CD8-positive, alpha-beta memory T cell (primary cell): Measurements from ENCODE around the gene PACSIN1. TPM values are rescaled to one million over a fixed set of nuclear protein-coding genes. Genes with fewer than 3 reads are reported as not detected.
A peak's percentile ranks its signal among the peaks of the same experiment; 100 is the strongest.

Experiments used
- CTCF ChIA-PET: fragments of 350-600 bp; sonication (Branson Sonifier 250); formaldehyde crosslinking; loops from one replicate; lab custom pipeline; 2021; ENCODE audit warnings: antibody characterized with exemption; lab: Charles Lee
- POLR2A ChIA-PET: fragments of 350-600 bp; sonication (Branson Sonifier 250); formaldehyde crosslinking; loops from one replicate; lab custom pipeline; 2021; ENCODE audit warnings: antibody characterized with exemption; lab: Charles Lee
- DNase-seq, 5 donors: peaks; one replicate each; pipeline versions ENCODE4 v3.0.0 to v3.0.0-alpha.2; 2020 to 2022; ENCODE audit warnings: mixed read lengths in 1 of 5
- H3K27ac ChIP-seq: one replicate; pipeline ENCODE4 v1.7.0; 2013; ENCODE audit warnings: low read depth, mild to moderate bottlenecking, low read length, moderate library complexity
- H3K27me3 ChIP-seq: 2 replicates; pipeline ENCODE4 v1.7.0; 2013; ENCODE audit warnings: low read length, mild to moderate bottlenecking; ENCODE audit not compliant: insufficient read depth, poor library complexity, severe bottlenecking
- H3K36me3 ChIP-seq: 2 replicates; pipeline ENCODE4 v1.7.0; 2013; ENCODE audit warnings: mild to moderate bottlenecking, low read length, moderate library complexity; ENCODE audit not compliant: insufficient read depth
- H3K4me1 ChIP-seq: 2 replicates; pipeline ENCODE4 v1.7.0; 2013; ENCODE audit warnings: mild to moderate bottlenecking, low read length, moderate library complexity; ENCODE audit not compliant: insufficient read depth
- H3K4me3 ChIP-seq: 2 replicates; pipeline ENCODE4 v1.7.0; 2013; ENCODE audit warnings: mild to moderate bottlenecking, low read length
- H3K9me3 ChIP-seq: 2 replicates; pipeline ENCODE4 v1.7.0; 2013; ENCODE audit warnings: mild to moderate bottlenecking, low read length
- H3K27ac Mint-ChIP-seq, 8 donors: one replicate each; pipeline ENCODE4 v1.8.0; 2020 to 2021; ENCODE audit warnings: mixed read lengths in 8 of 8, mild to moderate bottlenecking in 6 of 8, inconsistent platforms in 3 of 8, moderate library complexity in 3 of 8
- H3K27me3 Mint-ChIP-seq, 2 donors: one replicate each; pipeline ENCODE4 v1.8.0; 2020 to 2021; ENCODE audit warnings: mixed read lengths in 2 of 2, mild to moderate bottlenecking in 1 of 2, moderate library complexity in 1 of 2
- H3K36me3 Mint-ChIP-seq, 3 donors: one replicate each; pipeline ENCODE4 v1.8.0; 2020 to 2021; ENCODE audit warnings: mixed read lengths in 3 of 3, inconsistent platforms in 1 of 3, mild to moderate bottlenecking in 1 of 3
- H3K4me1 Mint-ChIP-seq, 3 donors: one replicate each; pipeline ENCODE4 v1.8.0; 2020 to 2021; ENCODE audit warnings: mixed read lengths in 3 of 3, inconsistent platforms in 1 of 3, mild to moderate bottlenecking in 1 of 3
- H3K4me3 Mint-ChIP-seq, 7 donors: one replicate each; pipeline ENCODE4 v1.8.0; 2020 to 2021; ENCODE audit warnings: mixed read lengths in 7 of 7, mild to moderate bottlenecking in 6 of 7, moderate library complexity in 4 of 7, inconsistent platforms in 2 of 7
- H3K9me3 Mint-ChIP-seq, 5 donors: one replicate each; pipeline ENCODE4 v1.8.0; 2020 to 2022; ENCODE audit warnings: mixed read lengths in 5 of 5, mild to moderate bottlenecking in 3 of 5, moderate library complexity in 2 of 5, inconsistent platforms in 1 of 5
- polyA plus RNA-seq: library from polyadenylated mRNA; unstranded; fragments of 300-500 nt; fragmentation: Illumina TruSeq; gene quantifications from one replicate; pipeline ENCODE4 v1.2.3, GENCODE V29; 2021
- total RNA-seq, 2 experiments: library from RNA; stranded (reverse); gene quantifications; one replicate each; pipeline ENCODE4 v1.2.3, GENCODE V29; 2021

PACSIN1 gene
- total and polyA plus RNA-seq, 3 experiments from 2014 or later, result 0.64 to 5.6 (median 0.70) TPM

DNA sequence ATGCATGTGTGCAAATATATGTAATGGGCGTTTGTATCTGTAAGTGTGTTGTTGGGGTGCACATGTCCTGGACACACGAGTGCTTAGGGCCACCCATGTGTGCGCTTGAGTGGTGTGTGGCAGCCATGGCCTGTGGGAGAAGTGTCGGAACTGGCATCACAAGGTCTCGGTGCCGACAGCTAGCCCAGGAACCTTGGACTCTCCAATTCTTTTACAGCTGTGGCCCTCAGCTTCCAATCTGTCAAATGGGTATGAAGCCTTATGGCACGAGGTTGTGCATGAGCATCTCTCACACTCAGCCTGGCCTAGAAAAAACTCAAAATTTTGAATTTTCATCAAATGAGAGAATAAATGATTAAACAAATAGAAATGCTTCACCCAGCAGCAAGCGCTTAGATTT is 48.2 kb downstream of the PACSIN1 start:
- Histone ChIP-seq H3K27ac (no peak overlapping the region), H3K4me1 (no peaks in the 10 kb centered on the region), H3K4me3 (no peak overlapping the region), H3K36me3 (no peaks in the 10 kb centered on the region), H3K9me3 (peaks cover 4% of the 10 kb centered on the region), H3K27me3 (no peaks in the 10 kb centered on the region)
- no peak for DNase-seq
- peaks cover 0 to 8% of the 10 kb centered on the region in 2 donors for H3K27me3 Mint-ChIP-seq
- H3K4me3 Mint-ChIP-seq, result no peak overlapping the region
- peak overlapping the region in 1 of 8 donors; percentile 64 for H3K27ac Mint-ChIP-seq
- CTCF ChIA-PET, result no interaction called here
- POLR2A ChIA-PET, result interaction anchor here (0.6 kb wide), 1 partner anchor 72 kb away, joined by 3 read pairs; no protein-coding TSS in a partner anchor
- peaks cover 0 to 4% (median 0%) of the 10 kb centered on the region in 3 donors for H3K4me1 Mint-ChIP-seq
- H3K9me3 Mint-ChIP-seq, result peaks cover 0 to 5% (median 4%) of the 10 kb centered on the region in 5 donors
- H3K36me3 Mint-ChIP-seq, result peaks cover 0 to 5% (median 0%) of the 10 kb centered on the region in 3 donors

DNA sequence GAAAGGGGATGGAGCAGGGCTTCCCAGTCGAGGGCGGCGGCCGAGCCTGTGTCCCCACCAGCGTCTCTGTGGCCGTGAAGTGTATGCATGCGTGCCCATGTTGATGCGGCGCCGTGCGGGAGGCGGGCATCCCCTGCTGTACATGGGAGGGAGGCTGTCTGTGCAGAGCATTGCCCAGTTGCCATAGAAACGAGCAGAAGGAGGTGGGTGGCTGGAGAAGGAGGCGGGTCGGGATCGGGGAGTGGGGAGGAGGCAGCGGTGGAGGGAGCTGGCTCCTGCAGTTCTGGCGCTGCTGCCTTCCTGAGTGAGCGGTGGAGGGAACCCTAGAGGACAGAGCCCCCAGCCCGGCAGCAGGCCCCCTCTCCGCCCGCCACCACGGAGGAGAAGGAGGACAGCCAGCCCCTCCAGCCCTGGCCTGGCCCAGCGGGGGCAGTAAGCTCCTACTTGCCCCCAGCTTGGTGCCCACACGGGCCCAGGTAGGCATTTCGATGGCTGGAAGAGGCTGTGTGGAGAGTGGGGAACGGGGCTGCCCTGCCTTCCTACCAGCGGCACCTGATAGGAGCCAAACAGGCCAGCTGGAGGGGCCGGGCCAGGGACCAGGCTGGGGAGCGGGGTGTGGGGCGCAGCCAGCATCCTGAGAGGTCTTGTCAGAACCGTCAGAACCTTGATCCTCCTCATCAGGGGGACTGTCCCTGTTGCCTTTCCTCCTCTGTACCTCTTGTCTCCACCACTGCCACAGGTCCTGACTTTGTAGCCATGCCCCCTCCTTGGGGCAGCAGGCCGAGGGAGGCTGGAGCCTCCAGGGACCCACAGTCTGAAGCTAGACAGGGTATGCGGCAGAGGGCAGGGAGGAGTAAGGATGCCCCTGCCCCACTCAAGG is 49.0 kb downstream of the PACSIN1 start:
- Mint-ChIP-seq H3K9me3 (peaks cover 0 to 5% (median 4%) of the 10 kb centered on the region in 5 donors), H3K4me3 (no peak overlapping the region), H3K27ac (peak overlapping the region in 2 of 8 donors; percentile 50 to 60), H3K36me3 (peaks cover 0 to 5% (median 0%) of the 10 kb centered on the region in 3 donors), H3K4me1 (peaks cover 0 to 4% (median 0%) of the 10 kb centered on the region in 3 donors), H3K27me3 (peaks cover 0 to 8% of the 10 kb centered on the region in 2 donors)
- no peak for DNase-seq
- Histone ChIP-seq H3K9me3 (peaks cover 3% of the 10 kb centered on the region), H3K27me3 (no peaks in the 10 kb centered on the region), H3K36me3 (no peaks in the 10 kb centered on the region), H3K4me1 (no peaks in the 10 kb centered on the region), H3K4me3 (no peak overlapping the region), H3K27ac (no peak overlapping the region)
- POLR2A ChIA-PET, result interaction anchor here (0.6 kb wide), 1 partner anchor 72 kb away, joined by 3 read pairs; no protein-coding TSS in a partner anchor
- CTCF ChIA-PET, result no interaction called here

DNA sequence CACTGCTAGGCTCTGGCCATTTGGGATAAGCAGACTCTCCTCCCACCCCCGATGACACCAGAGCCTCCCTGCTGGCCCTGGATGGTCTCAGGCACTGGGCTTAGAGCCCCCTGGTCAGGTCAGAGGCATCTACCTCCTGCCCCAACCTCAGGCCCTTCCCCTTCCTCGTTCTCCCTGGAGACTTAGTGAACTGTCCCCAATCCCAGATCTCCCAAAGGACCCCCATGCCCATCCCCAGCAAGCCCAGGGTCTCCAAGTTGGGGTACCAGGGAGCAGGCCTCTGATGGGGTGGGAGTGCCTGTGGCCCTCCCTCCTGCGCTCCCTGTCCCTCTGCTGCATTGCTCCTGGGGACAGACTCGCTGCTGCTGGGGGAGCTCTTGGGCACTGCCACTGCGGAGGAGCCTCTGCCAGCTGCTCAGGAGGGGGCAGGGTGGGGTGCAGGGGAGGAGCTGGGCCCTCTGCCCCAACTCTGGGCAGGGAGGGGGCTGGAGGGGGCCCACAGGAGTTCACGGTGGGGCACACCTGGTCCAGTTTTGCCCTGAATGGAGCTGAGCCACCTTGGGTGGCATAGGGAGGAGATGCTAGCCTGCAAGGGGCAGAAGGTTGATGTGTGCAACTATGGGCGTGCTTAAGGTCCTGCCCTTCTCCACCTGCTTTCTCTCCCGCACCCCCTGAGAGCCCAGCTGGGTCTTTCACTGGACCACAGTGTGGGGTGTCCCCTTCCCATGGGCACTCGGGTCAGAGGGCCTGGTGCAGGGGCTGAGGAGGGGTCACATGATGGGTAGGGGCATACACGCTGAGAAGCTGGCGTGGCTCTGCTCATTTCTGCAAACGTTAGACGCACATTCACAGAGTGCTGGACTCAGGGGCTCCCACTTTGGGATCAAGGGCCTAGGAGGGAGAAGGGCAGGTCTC is 49.9 kb downstream of the PACSIN1 start:
- Mint-ChIP-seq H3K4me3 (no peak overlapping the region), H3K4me1 (peaks cover 0 to 4% (median 0%) of the 10 kb centered on the region in 3 donors), H3K27ac (peak overlapping the region in 1 of 8 donors; percentile 60), H3K27me3 (peaks cover 0 to 8% of the 10 kb centered on the region in 2 donors), H3K36me3 (no peaks in the 10 kb centered on the region), H3K9me3 (no peaks in the 10 kb centered on the region)
- no peaks in the 10 kb centered on the region for H3K36me3 ChIP-seq
- no peaks in the 10 kb centered on the region for H3K9me3 ChIP-seq
- no peaks in the 10 kb centered on the region for H3K27me3 ChIP-seq
- ChIA-PET CTCF (no interaction called here), POLR2A (no interaction called here)
- H3K27ac ChIP-seq, result no peak overlapping the region
- H3K4me1 ChIP-seq, result no peaks in the 10 kb centered on the region
- DNase-seq, result no peak
- H3K4me3 ChIP-seq, result no peak overlapping the region

DNA sequence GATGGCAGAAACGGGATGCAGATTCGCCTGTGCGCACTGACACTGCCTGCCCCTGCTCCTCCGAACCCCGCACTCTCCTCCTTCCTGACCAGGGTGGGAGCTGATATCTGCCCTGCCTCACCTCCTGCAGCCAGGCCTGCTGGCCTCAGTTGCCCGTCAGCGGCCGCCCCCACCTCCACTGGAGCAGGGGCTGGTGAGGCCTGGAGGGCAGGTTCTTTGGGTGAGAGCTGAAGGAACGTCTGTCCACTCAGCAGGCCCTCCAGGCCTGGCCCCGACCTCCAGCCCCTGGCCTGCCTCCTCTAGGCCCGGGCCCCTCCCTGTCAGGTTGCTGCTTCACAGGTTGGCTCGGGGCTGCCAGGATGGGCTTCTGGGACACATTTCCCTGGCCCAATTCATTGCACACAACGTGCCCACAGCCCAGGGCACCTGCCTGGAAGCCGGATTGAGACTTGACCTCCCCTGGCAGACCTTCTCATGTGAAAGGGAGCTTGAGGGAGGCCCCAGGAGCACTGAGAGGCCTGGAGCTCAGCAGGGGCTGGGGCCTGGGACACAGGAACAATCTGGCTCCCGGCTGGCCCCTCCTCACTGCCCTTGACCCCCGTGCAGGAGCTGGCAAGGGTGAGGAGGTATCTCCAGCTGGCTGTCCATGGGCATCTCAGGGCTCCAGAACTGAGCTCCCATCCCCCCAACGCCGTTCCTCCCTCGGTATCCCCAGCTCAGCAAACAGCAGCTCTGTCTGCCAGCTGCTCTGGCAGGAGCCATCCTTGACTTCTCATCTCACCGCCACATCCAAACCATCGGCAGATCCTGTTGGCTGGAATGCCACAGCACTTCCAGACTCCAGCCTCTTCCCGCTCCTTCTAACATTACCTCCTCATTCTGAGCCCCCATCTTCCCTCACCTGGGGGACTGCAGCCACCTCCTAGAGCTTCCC is 50.8 kb downstream of the PACSIN1 start:
- H3K4me1 Mint-ChIP-seq, result peaks cover 0 to 4% (median 0%) of the 10 kb centered on the region in 3 donors
- H3K4me1 ChIP-seq, result no peaks in the 10 kb centered on the region
- CTCF ChIA-PET, result no interaction called here
- no peak for DNase-seq
- H3K27ac ChIP-seq, result no peak overlapping the region
- H3K4me3 Mint-ChIP-seq, result no peak overlapping the region
- no peaks in the 10 kb centered on the region for H3K9me3 ChIP-seq
- H3K9me3 Mint-ChIP-seq, result no peaks in the 10 kb centered on the region
- no peak overlapping the region for H3K4me3 ChIP-seq
- POLR2A ChIA-PET, result no interaction called here
- H3K36me3 Mint-ChIP-seq, result no peaks in the 10 kb centered on the region
- peaks cover 0 to 8% of the 10 kb centered on the region in 2 donors for H3K27me3 Mint-ChIP-seq
- H3K36me3 ChIP-seq, result no peaks in the 10 kb centered on the region
- H3K27ac Mint-ChIP-seq, result no peak overlapping the region
- no peaks in the 10 kb centered on the region for H3K27me3 ChIP-seq

DNA sequence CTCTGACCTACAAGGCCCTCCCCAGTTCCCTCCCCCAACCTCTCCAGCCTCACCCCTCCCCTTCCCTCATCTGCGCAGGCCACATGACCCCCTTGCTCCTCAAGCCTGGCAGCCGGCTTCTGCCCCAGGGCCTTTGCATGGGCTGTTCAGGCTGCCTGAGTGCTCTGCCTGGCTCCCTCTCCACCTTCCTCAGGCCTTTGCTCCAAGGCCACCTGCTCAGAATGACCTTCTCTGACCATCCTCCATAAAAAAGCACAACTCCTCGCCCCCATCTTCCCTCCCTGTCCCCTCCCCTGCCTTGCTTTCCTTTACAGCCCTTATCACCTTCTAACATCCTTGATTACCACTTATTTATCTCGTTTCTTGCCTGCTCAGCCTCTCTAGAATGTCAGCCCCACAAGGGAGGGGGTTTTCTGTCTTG is 51.6 kb downstream of the PACSIN1 start:
- Histone ChIP-seq H3K27ac (no peak overlapping the region), H3K4me1 (no peaks in the 10 kb centered on the region), H3K4me3 (no peak overlapping the region), H3K36me3 (no peaks in the 10 kb centered on the region), H3K9me3 (no peaks in the 10 kb centered on the region), H3K27me3 (no peaks in the 10 kb centered on the region)
- ChIA-PET CTCF (no interaction called here), POLR2A (no interaction called here)
- Mint-ChIP-seq H3K9me3 (no peaks in the 10 kb centered on the region), H3K4me1 (peaks cover 0 to 4% (median 2%) of the 10 kb centered on the region in 3 donors), H3K27me3 (peaks cover 0 to 8% of the 10 kb centered on the region in 2 donors), H3K36me3 (no peaks in the 10 kb centered on the region), H3K27ac (peak overlapping the region in 1 of 8 donors; percentile 61), H3K4me3 (no peak overlapping the region)
- DNase-seq, result no peak

DNA sequence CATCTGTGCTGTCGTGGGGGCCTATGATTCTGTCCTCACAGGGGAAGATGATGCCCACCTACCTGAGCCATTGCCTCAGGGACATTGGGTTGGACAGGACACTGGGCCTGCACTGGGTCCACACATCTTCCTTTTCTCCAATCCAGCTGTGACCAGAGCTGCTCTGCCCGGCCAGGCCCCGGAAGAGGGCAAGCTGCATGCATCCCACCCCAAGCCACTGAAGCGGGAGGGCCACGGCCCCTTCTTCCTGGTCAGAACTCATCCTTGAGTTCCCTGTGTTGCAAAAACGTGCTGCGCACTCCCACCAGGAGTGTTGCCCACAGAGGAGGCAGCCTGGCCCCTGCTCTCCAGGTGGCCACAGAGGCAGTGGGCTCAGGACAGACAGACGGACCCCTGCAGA is 52.1 kb downstream of the PACSIN1 start:
- DNase-seq, result no peak
- Histone ChIP-seq H3K27ac (no peak overlapping the region), H3K36me3 (no peaks in the 10 kb centered on the region), H3K4me1 (no peaks in the 10 kb centered on the region), H3K27me3 (no peaks in the 10 kb centered on the region), H3K9me3 (no peaks in the 10 kb centered on the region), H3K4me3 (no peak overlapping the region)
- peaks cover 2 to 6% (median 4%) of the 10 kb centered on the region in 3 donors for H3K4me1 Mint-ChIP-seq
- no peaks in the 10 kb centered on the region for H3K36me3 Mint-ChIP-seq
- ChIA-PET CTCF (interaction anchor here (0.6 to 1.1 kb wide), 2 partner anchors 10 to 223 kb away, joined by 3 read pairs; no protein-coding TSS in a partner anchor), POLR2A (no interaction called here)
- peaks cover under 1 to 8% of the 10 kb centered on the region in 2 donors for H3K27me3 Mint-ChIP-seq
- no peak overlapping the region for H3K4me3 Mint-ChIP-seq
- H3K27ac Mint-ChIP-seq, result peak overlapping the region in 1 of 8 donors; percentile 61
- H3K9me3 Mint-ChIP-seq, result no peaks in the 10 kb centered on the region

DNA sequence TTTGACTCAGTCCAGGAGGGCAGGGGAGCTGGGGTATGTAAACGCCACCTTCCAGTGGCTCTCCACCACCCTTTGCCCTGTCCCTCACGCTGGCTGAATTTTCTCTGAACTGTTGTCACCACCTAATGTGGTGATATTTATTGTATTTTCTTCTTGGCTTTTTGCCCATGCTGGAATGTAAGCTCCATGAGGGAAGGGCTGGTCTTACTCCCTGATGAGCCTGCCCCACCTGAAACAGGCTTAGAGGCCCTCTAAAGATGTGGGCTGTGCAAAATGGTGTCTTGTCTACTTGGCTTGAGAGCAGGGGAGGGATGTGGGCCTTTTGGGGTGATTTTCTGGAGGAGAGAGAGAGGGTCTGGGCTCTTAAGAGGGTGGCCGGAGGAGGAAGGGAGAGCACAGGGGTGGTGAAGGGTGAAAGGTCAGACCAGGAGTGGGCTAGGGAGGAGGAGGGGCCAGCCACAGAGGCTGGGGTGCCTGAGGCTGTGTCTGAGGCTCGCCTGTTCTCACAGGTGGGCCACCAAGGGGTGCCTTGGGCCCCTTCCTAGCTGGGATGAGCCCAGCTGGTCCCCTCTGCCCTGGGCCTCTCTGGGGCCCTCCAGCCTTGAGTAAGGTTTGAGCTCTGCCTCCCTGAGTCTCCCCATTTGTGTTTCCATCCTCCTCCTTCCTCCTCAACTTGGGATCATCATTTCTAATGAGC is 52.9 kb downstream of the PACSIN1 start:
- POLR2A ChIA-PET, result no interaction called here
- H3K4me3 ChIP-seq, result no peak overlapping the region
- H3K27ac ChIP-seq, result no peak overlapping the region
- Mint-ChIP-seq H3K27ac (peak overlapping the region in 3 of 8 donors; percentile 11 to 19 (median 15)), H3K4me1 (peaks cover 10 to 15% (median 12%) of the 10 kb centered on the region in 3 donors), H3K9me3 (no peaks in the 10 kb centered on the region), H3K4me3 (no peak overlapping the region), H3K27me3 (peaks cover 1 to 6% of the 10 kb centered on the region in 2 donors), H3K36me3 (no peaks in the 10 kb centered on the region)
- H3K27me3 ChIP-seq, result no peaks in the 10 kb centered on the region
- CTCF ChIA-PET, result interaction anchor here (1.1 kb wide), 1 partner anchor 9 kb away, joined by 3 read pairs; no protein-coding TSS in a partner anchor
- H3K4me1 ChIP-seq, result no peaks in the 10 kb centered on the region
- H3K9me3 ChIP-seq, result no peaks in the 10 kb centered on the region
- no peaks in the 10 kb centered on the region for H3K36me3 ChIP-seq
- DNase-seq, result no peak
